ENCODE results near the gene SAT2. TPM values are rescaled to one million over a fixed set of nuclear protein-coding genes. Genes with fewer than 3 reads are reported as not detected.

The SAT2 gene
- total RNA-seq, 1 donor from 2014 or later: 73.5 TPM

DNA sequence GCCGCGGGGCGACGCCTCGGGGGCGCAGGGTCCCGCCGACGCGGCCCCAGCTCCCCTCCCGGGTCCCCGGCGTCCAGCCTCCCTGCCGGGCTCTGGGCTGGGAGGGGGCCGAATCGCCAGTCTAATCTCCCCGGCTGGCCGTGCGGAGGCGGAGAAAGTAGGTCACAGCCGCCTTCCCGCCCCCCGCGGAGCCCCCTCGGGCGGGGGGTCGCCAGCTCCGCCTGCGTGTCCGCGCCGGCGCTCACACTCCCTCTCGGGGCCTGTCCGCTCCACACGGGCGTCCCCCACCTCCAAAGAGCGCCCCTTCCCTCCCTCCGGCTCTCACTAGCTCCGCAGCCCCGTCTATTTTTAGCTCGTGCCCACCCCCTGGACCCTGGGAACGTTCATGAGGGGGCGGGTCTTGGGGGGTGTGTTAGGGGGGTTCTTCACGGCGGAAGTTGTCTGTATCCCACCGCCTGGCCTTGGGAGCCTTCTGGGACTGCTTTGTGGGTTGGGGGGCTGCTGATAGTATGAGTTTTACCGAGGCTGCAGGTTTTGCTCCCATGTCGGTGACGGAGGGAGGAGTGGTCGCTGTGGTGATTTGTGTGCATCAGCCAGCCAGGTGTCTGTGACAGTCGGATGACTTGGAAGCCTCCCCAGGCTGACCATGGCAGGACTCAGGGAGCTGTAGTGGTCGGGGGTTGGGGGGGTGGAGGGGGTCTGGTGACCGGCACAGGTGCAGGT, 24.2 kb upstream of the SAT2 start:
- TF ChIP-seq, protein P1, sequence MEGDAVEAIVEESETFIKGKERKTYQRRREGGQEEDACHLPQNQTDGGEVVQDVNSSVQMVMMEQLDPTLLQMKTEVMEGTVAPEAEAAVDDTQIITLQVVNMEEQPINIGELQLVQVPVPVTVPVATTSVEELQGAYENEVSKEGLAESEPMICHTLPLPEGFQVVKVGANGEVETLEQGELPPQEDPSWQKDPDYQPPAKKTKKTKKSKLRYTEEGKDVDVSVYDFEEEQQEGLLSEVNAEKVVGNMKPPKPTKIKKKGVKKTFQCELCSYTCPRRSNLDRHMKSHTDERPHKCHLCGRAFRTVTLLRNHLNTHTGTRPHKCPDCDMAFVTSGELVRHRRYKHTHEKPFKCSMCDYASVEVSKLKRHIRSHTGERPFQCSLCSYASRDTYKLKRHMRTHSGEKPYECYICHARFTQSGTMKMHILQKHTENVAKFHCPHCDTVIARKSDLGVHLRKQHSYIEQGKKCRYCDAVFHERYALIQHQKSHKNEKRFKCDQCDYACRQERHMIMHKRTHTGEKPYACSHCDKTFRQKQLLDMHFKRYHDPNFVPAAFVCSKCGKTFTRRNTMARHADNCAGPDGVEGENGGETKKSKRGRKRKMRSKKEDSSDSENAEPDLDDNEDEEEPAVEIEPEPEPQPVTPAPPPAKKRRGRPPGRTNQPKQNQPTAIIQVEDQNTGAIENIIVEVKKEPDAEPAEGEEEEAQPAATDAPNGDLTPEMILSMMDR (IDR thresholded peaks at IDR 0.05; ENCODE audit: borderline replicate concordance): no peak
- Histone ChIP-seq H3K36me3 (no peaks in the 10 kb centered on the region), H3K27ac (replicated peaks) (peak overlapping the region; percentile 73), H3K27me3 (ENCODE audit: low read depth) (peaks cover 52% of the 10 kb centered on the region), H3K4me3 (peak overlapping the region; percentile 68), H3K9me3 (replicated peaks) (no peaks in the 10 kb centered on the region), H3K4me1 (peaks cover 25% of the 10 kb centered on the region)
- intact Hi-C loops (cut with micrococcal nuclease): no loop called here
- no peak for DNase-seq

DNA sequence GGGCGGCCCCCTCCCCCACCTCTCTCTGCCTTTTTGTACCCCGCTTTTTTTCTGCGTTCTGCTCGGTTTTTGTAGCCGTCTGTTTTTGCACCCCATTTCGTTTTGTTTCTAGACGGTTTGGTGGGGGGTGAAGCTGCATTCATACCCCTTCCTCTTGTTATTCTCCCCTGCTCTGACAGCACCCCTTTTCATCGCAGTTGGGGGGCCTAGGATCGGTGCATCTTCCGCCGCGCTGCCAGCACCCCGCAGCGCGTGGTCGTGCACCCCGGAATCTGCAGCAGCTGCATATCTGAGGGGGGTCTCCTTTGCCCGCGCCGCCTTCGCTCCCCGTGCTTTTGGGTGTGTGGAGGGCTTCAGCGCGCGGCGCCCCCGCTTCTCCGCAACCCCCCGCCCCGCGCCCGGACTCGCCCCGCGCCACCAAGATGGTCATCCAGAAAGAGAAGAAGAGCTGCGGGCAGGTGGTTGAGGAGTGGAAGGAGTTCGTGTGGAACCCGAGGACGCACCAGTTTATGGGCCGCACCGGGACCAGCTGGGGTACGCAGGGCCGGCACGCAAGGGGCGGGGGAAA, 23.6 kb upstream of the SAT2 start:
- Histone ChIP-seq H3K27ac (replicated peaks) (peak overlapping the region; percentile 73), H3K4me1 (peaks cover 20% of the 10 kb centered on the region), H3K27me3 (ENCODE audit: low read depth) (peaks cover 52% of the 10 kb centered on the region), H3K4me3 (peak overlapping the region; percentile 68), H3K9me3 (replicated peaks) (no peaks in the 10 kb centered on the region), H3K36me3 (no peaks in the 10 kb centered on the region)
- no peak for DNase-seq
- intact Hi-C loops (cut with micrococcal nuclease): no loop called here
- TF ChIP-seq, protein P1 (IDR thresholded peaks at IDR 0.05; ENCODE audit: borderline replicate concordance): no peak

GRCh38 chr17:7650509-7651096, 23.0 kb upstream of the SAT2 start, which contains the start of gene ATP1B2:
Gene ATP1B2, plus strand, starts transcription at chr17:7650926. Its CDS starts 593 bp downstream, at chr17:7651519.
- TF ChIP-seq, protein P1 (IDR thresholded peaks at IDR 0.05; ENCODE audit: borderline replicate concordance): no peak
- DNase-seq: peak; percentile 70
- peaks cover 20% of the 10 kb centered on the region for H3K4me1 ChIP-seq
- H3K36me3 ChIP-seq: no peaks in the 10 kb centered on the region
- peaks cover 52% of the 10 kb centered on the region for H3K27me3 ChIP-seq (ENCODE audit: low read depth)
- H3K9me3 ChIP-seq (replicated peaks): no peaks in the 10 kb centered on the region
- intact Hi-C loops (cut with micrococcal nuclease): no loop called here
- peak within 1 kb of the TSS; percentile 68 for H3K4me3 ChIP-seq
- peak within 1 kb of the TSS; percentile 73 for H3K27ac ChIP-seq (replicated peaks)

DNA sequence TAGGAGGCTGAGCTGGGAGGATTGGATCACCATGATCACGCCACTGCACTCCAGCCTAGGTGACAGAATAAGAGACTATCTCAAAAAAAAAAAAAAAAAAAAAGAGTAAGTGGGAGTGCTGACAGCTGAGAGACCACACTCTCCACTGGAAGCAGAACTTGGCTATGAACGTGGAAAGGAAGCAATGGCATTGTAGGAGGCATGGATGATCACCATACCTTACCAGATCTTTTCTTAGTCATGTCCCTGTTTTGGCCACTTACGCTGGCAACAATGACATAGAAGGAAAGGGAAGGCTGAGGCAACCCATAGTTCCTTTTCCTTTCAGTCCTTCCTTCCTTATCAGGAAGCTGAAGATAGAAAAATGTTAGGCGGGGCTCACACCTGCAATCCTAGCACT, 19.4 kb upstream of the SAT2 start:
- peaks cover 20% of the 10 kb centered on the region for H3K4me1 ChIP-seq
- TF ChIP-seq, protein P1 (IDR thresholded peaks at IDR 0.05; ENCODE audit: borderline replicate concordance): no peak
- peaks cover 62% of the 10 kb centered on the region for H3K27me3 ChIP-seq (ENCODE audit: low read depth)
- no peak overlapping the region for H3K27ac ChIP-seq (replicated peaks)
- intact Hi-C loops (cut with micrococcal nuclease): no loop called here
- H3K36me3 ChIP-seq: no peaks in the 10 kb centered on the region
- H3K9me3 ChIP-seq (replicated peaks): no peaks in the 10 kb centered on the region
- H3K4me3 ChIP-seq: no peak overlapping the region
- DNase-seq: no peak

GRCh38 chr17:7646457-7646856, 18.8 kb upstream of the SAT2 start:
- no peak for DNase-seq
- Histone ChIP-seq H3K27ac (replicated peaks) (no peak overlapping the region), H3K9me3 (replicated peaks) (no peaks in the 10 kb centered on the region), H3K4me1 (peaks cover 16% of the 10 kb centered on the region), H3K27me3 (ENCODE audit: low read depth) (peaks cover 57% of the 10 kb centered on the region), H3K36me3 (no peaks in the 10 kb centered on the region), H3K4me3 (no peak overlapping the region)
- TF ChIP-seq, protein P1 (IDR thresholded peaks at IDR 0.05; ENCODE audit: borderline replicate concordance): no peak
- intact Hi-C loops (cut with micrococcal nuclease): no loop called here
